Measurements from ENCODE around the gene FFAR4.

GRCh38 chr10:93620925-93621324 is 54.5 kb downstream of the FFAR4 start:
- no peak for TF ChIP-seq TARDBP (IDR thresholded peaks at IDR 0.05)
- no peak for TF ChIP-seq FOXM1 (IDR thresholded peaks at IDR 0.05; ENCODE audit: borderline replicate concordance)
- no peak for TF ChIP-seq ZNF384 (IDR thresholded peaks at IDR 0.05)
